ENCODE data around the gene CDKAL1. TPM values are rescaled to one million over a fixed set of nuclear protein-coding genes. Genes with fewer than 3 reads are reported as not detected.

The CDKAL1 gene
- total RNA-seq, 4 donors from 2014 or later = 15.2 to 17.9 (median 17.1) TPM

DNA sequence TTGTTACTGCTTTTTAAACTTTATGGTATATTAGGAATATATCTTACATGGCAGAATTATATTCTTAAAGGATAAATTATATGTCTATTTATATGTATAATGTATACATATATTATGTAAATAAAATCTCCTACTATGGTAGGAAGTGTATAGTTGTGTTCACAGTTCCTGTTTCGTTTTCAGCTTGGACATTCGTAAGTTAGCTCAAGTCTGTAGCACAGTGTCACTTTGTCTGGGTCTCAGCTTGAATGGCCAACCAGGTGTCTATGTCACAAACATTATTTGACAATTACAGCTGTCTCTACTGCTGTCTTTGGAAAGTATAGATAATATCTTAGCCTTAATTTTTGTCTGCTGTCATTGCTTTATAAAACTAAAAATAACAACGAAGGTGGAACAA lies 303.9 kb downstream of the CDKAL1 start:
- no peak for TF ChIP-seq CTCF (IDR thresholded peaks at IDR 0.05; ENCODE audit: low read depth)

- no peak for TF ChIP-seq CTCF (IDR thresholded peaks at IDR 0.05; ENCODE audit: low read depth)
Observed at GRCh38 chr6:20839630-20840029, 305.4 kb downstream of the CDKAL1 start.

DNA sequence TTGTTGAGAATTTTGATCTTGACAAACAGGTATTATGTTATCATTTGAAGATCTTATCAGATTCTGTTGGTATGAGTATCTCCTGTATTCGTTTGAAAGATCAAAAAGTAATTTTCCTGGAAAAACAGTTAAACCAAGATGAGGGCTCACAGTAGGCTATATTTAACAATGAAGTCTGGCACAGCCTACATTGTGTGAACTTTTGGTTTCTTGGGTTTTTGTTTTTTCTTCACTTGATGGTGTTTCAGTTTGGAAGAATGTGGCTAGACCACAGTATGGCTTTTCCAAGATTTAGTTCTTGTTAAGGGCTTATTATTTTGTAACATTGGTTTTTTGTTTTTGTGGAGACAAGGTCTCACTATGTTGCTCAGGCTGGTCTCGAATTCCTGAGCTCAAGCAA lies 306.4 kb downstream of the CDKAL1 start:
- TF ChIP-seq CTCF (IDR thresholded peaks at IDR 0.05; ENCODE audit: low read depth) = no peak

DNA sequence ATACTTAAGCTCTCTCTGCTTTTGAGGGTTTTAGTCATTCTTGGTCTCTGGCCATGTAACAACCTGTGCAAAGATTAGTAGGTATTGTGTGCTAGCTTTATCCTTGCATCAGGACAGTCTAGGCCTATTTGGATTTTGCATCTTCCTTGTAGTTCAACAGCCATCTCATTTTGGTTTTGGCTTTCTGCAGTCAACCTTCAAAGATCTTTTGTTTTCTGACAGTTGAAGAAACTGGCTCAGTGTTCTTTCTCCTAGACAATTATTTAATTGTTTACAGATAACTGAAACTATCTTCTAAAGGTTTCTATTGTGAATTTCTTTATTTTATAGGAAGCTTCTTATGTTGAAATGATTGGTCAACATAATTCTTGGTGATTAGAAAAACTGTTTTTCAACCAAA lies 307.5 kb downstream of the CDKAL1 start:
- no peak for TF ChIP-seq CTCF (IDR thresholded peaks at IDR 0.05; ENCODE audit: low read depth)

DNA sequence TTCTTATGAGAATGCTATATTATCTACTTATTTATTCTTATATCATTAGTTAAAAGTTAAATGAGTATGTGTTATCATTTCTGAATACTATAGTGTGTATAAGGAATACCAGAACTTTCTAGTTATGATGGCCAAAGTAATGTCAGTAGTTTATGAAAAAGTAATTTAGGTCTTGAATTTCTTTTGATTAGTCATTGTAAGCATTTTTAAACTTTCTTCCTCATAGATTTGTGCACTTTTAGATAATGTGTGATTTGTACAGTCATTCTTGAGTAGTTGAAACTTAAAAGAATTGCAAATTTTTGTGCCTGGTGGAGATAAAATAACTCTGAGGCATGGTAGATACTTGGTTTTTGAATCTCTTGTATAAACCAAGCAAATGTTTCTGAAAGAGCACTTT lies 311.3 kb downstream of the CDKAL1 start:
- no peak for TF ChIP-seq CTCF (IDR thresholded peaks at IDR 0.05; ENCODE audit: low read depth)

DNA sequence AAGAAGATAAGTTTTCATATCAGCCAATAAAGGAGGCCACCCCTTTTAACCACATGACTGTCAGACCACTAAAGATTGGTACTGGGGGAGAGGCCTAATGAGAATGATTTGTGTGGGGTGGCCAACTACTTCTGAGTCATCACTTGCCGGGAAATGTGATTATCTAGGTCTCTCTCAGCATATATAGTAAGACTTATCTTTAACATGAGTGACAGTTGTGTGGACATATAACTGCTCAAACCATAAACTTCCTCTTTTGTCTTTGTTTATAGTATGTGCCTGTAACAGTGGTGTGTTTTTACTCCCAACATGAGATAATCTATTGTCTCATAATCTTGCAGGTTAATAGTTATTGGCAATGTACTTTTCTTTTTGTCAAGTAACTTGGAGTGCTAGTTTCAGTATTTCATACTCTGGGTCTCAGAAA lies 312.4 kb downstream of the CDKAL1 start:
- no peak for TF ChIP-seq CTCF (IDR thresholded peaks at IDR 0.05; ENCODE audit: low read depth)

DNA sequence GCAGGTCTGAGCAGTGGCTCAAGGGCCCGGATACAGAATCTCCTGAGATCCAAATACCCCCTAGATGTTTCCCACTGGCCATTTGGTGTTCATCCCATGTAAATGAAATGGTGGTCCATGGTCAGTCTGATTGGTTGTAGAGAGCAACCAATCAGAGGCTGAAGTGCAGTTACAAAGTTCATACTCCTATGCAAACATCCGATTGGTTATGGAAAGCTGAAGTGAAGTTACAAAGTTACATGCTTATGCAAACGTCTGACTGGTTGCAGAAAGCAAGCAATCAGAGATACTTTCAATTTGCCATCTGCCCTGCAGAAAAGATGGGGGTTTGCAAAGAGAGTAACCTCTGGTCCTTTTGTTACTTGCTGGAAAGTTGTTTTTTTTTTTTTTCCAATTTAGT lies 313.6 kb downstream of the CDKAL1 start:
- no peak for TF ChIP-seq CTCF (IDR thresholded peaks at IDR 0.05; ENCODE audit: low read depth)
